Suprapubic skin (tissue), 4 donors: Measurements from ENCODE around the gene STX12. TPM values are rescaled to one million over a fixed set of nuclear protein-coding genes. Genes with fewer than 3 reads are reported as not detected.
"Not testable (repeated sequence)": the region's sequence is repeated elsewhere in the genome, so short reads cannot be mapped to it uniquely, and the experiment has no call there.

Experiments
- DNase-seq, 2 donors: peaks; one replicate each; pipeline ENCODE4 v3.0.0-alpha.2; 2019; ENCODE audit warnings: low spot score in 2 of 2
- H3K27ac ChIP-seq: fragments of 200-600 bp; sonication (generic); one replicate; pipeline ENCODE4 v1.5.1; 2019
- H3K27me3 ChIP-seq: fragments of 200-600 bp; sonication (generic); one replicate; pipeline ENCODE4 v1.5.1; 2019
- H3K36me3 ChIP-seq: fragments of 200-600 bp; sonication (generic); one replicate; pipeline ENCODE4 v1.5.1; 2019
- H3K4me1 ChIP-seq: fragments of 200-600 bp; sonication (generic); one replicate; pipeline ENCODE4 v1.5.1; 2019
- H3K4me3 ChIP-seq: fragments of 200-600 bp; sonication (generic); one replicate; pipeline ENCODE4 v1.5.1; 2019; ENCODE audit warnings: mild to moderate bottlenecking
- H3K9me3 ChIP-seq: fragments of 200-600 bp; sonication (generic); one replicate; pipeline ENCODE4 v1.5.1; 2019
- CTCF ChIP-seq, 2 donors: fragments of 200-600 bp in 1 of 2; fragments of 450-650 bp in 1 of 2; sonication (generic) in 1 of 2; IDR thresholded peaks; one replicate each; pipeline ENCODE4 v1.5.1; 2016 to 2019; ENCODE audit warnings: antibody characterized with exemption in 2 of 2, mild to moderate bottlenecking in 1 of 2, moderate library complexity in 1 of 2
- EP300 ChIP-seq: sonication (generic); formaldehyde crosslinking; IDR thresholded peaks from one replicate; pipeline ENCODE4 v1.6.1; 2017; ENCODE audit warnings: antibody characterized with exemption
- POLR2A ChIP-seq, 2 donors: fragments of 450-650 bp; IDR thresholded peaks; one replicate each; pipeline ENCODE4 v1.6.1; 2017; ENCODE audit warnings: antibody characterized with exemption in 2 of 2, mild to moderate bottlenecking in 2 of 2, moderate library complexity in 2 of 2
- POLR2AphosphoS5 ChIP-seq, 3 donors: sonication (generic); formaldehyde crosslinking; IDR thresholded peaks; one replicate each; pipeline ENCODE4 v1.6.1; 2017; ENCODE audit warnings: antibody characterized with exemption in 3 of 3
- WGBS: methylation state at CpG from one replicate; pipeline ENCODE4 v1.1.5; 2018; 5-methylcytosine and 5-hydroxymethylcytosine counted together
- total RNA-seq, 4 donors: library from RNA; depleted of rRNA; stranded (reverse); fragments of >200 nt; gene quantifications; one replicate each; pipeline ENCODE4 v1.1.0, GENCODE V29; 2016

The STX12 gene
- total RNA-seq, 4 donors from 2014 or later, result 54.8 to 81.5 (median 72.4) TPM

GRCh38 chr1:27774654-27775053 lies 1.6 kb downstream of the STX12 start:
- Histone ChIP-seq H3K9me3 (no peaks in the 10 kb centered on the region), H3K27ac (peak overlapping the region; percentile 94), H3K36me3 (no peaks in the 10 kb centered on the region), H3K4me3 (peak overlapping the region; percentile 84), H3K4me1 (peaks cover 41% of the 10 kb centered on the region), H3K27me3 (no peaks in the 10 kb centered on the region)
- 87% methylated on average over 2 of the region's 2 CpGs for WGBS
- no peak for DNase-seq
- TF ChIP-seq POLR2AphosphoS5 (IDR thresholded peaks at IDR 0.05) (no peak), EP300 (no peak), CTCF (IDR thresholded peaks at IDR 0.05) (no peak)

- peaks cover 41% of the 10 kb centered on the region for H3K4me1 ChIP-seq
- not testable (repeated sequence) for H3K36me3 ChIP-seq, H3K27ac ChIP-seq, H3K27me3 ChIP-seq, H3K9me3 ChIP-seq, DNase-seq, H3K4me3 ChIP-seq
- 64% methylated on average over 3 of the region's 3 CpGs for WGBS
Observed at GRCh38 chr1:27775336-27775735, 2.3 kb downstream of the STX12 start.

- H3K27ac ChIP-seq, H3K4me3 ChIP-seq, DNase-seq, H3K36me3 ChIP-seq, H3K9me3 ChIP-seq, H3K27me3 ChIP-seq: not testable (repeated sequence)
- H3K4me1 ChIP-seq, result peaks cover 41% of the 10 kb centered on the region
Observed at GRCh38 chr1:27776276-27776675, 3.3 kb downstream of the STX12 start.

GRCh38 chr1:27778056-27778455 lies 5.0 kb downstream of the STX12 start:
- H3K4me1 ChIP-seq, result peaks cover 33% of the 10 kb centered on the region
- no peaks in the 10 kb centered on the region for H3K9me3 ChIP-seq
- no peaks in the 10 kb centered on the region for H3K36me3 ChIP-seq
- 84% methylated on average over 3 of the region's 3 CpGs for WGBS
- no peaks in the 10 kb centered on the region for H3K27me3 ChIP-seq
- DNase-seq, result no peak
- no peak for TF ChIP-seq EP300
- TF ChIP-seq CTCF (IDR thresholded peaks at IDR 0.05), result no peak
- no peak for TF ChIP-seq POLR2AphosphoS5 (IDR thresholded peaks at IDR 0.05)
- no peak for TF ChIP-seq POLR2A (IDR thresholded peaks at IDR 0.05)
- H3K4me3 ChIP-seq, result no peak overlapping the region
- H3K27ac ChIP-seq, result no peak overlapping the region

GRCh38 chr1:27779122-27779521 lies 6.1 kb downstream of the STX12 start:
- H3K9me3 ChIP-seq, result no peaks in the 10 kb centered on the region
- H3K4me3 ChIP-seq, result no peak overlapping the region
- no peak for DNase-seq
- WGBS, result 88% methylated on average over 4 of the region's 4 CpGs
- no peaks in the 10 kb centered on the region for H3K27me3 ChIP-seq
- no peak for TF ChIP-seq POLR2AphosphoS5 (IDR thresholded peaks at IDR 0.05)
- no peak for TF ChIP-seq POLR2A (IDR thresholded peaks at IDR 0.05)
- no peak for TF ChIP-seq EP300
- no peak for TF ChIP-seq CTCF (IDR thresholded peaks at IDR 0.05)
- H3K27ac ChIP-seq, result no peak overlapping the region
- H3K36me3 ChIP-seq, result no peaks in the 10 kb centered on the region
- H3K4me1 ChIP-seq, result peaks cover 38% of the 10 kb centered on the region

DNA sequence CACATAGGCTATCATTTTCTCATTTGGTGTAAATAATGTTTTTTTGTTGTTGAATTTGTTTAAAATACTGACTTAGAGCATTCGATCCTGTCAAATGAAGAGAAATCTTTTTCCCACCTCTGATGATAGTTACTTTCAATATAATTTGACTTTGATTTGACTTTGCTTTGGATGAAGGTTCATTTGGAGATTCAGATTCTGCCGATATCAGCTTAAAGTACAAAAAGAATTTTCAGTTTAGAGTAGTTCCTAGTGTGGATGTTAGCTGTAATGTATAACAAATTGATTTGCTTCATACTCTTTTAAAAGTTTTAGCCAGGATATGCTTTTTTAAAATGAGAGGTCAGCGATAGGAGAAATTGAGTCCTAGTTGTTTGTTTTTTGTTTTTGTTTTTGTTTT lies 9.9 kb downstream of the STX12 start:
- no peak for TF ChIP-seq POLR2AphosphoS5 (IDR thresholded peaks at IDR 0.05)
- TF ChIP-seq CTCF (IDR thresholded peaks at IDR 0.05), result no peak
- no peak for TF ChIP-seq EP300
- no peak for TF ChIP-seq POLR2A (IDR thresholded peaks at IDR 0.05)
- H3K27ac ChIP-seq, result no peak overlapping the region
- no peak for DNase-seq
- H3K36me3 ChIP-seq, result no peaks in the 10 kb centered on the region
- peaks cover 34% of the 10 kb centered on the region for H3K4me1 ChIP-seq
- no peak overlapping the region for H3K4me3 ChIP-seq
- H3K9me3 ChIP-seq, result no peaks in the 10 kb centered on the region
- WGBS, result 86% methylated on average over 3 of the region's 3 CpGs
- no peaks in the 10 kb centered on the region for H3K27me3 ChIP-seq
